Measurements from ENCODE around the gene TSR3. TPM values are rescaled to one million over a fixed set of nuclear protein-coding genes. Genes with fewer than 3 reads are reported as not detected.

The TSR3 gene
- total RNA-seq, 1 experiment from 2014 or later: 117 TPM

DNA sequence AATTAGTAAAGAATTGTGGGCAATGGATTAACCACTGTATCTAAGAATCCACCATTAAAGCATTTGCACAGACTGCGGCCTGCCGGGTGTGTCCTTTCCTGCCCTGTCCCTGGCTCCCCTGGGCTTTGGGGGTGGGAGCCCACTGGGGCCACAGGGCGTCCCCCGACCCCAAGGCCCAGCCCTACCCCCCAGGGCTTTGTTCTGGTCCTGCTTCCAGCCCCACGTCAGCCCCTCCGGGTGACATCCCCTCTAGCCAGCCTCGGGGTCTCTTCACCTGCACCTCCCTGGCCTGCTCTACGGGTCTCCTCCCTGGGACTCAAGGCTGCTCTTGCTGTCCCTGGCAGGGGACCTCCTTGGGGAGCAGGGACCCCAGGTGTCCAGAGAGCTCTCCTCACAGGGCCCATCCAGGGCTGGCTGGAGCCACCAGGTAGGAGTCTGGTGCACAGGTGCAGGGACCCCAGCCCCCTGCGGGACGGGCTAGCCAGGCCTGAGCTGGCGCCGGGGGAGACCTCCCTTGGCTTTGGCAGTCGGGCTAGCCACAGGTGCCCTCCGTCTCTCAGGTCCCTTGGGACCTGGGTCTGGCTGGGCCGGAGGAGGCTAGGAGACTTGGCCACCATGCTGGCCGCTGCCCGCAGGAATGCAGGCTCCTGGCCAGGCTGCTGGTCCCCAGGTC, 24.6 kb downstream of the TSR3 start:
- Histone ChIP-seq H2AFZ (ENCODE audit: low read length) (no peak overlapping the region), H3K9me3 (ENCODE audit: low read length) (no peaks in the 10 kb centered on the region), H3K4me1 (ENCODE audit: insufficient read depth, low read length) (peaks cover 8% of the 10 kb centered on the region; the same call in 1 of the 2 replicates), H3K9ac (ENCODE audit: low read length) (no peak overlapping the region), H3K36me3 (ENCODE audit: low read depth, low read length) (no peaks in the 10 kb centered on the region), H3F3A (ENCODE audit: low read length, unreplicated experiment) (no peaks in the 10 kb centered on the region), H3K9me2 (replicated peaks; ENCODE audit: low read length) (no peaks in the 10 kb centered on the region), H3K79me2 (ENCODE audit: low read length) (no peaks in the 10 kb centered on the region), H3K4me3 (ENCODE audit: low read length) (no peak overlapping the region), H3K27ac (ENCODE audit: low read length) (no peak overlapping the region), H3K4me2 (ENCODE audit: low read length) (no peak overlapping the region), H3K27me3 (ENCODE audit: low read length) (no peaks in the 10 kb centered on the region), H4K20me1 (ENCODE audit: low read length) (no peaks in the 10 kb centered on the region)
- ChIA-PET POLR2A (ENCODE audit: unreplicated experiment) (no interaction called here), CTCF (no interaction called here)
- ATAC-seq (no peak), DNase-seq (no peak)
- BruUV-seq (replicated peaks): no TSS peak
- TF ChIP-seq EZH2phosphoT487 (IDR thresholded peaks at IDR 0.05; ENCODE audit: borderline replicate concordance, low read length) (no peak), EZH2 (IDR thresholded peaks at IDR 0.05; ENCODE audit: low read length, unreplicated experiment) (no peak)
- TF ChIP-seq, protein P1, sequence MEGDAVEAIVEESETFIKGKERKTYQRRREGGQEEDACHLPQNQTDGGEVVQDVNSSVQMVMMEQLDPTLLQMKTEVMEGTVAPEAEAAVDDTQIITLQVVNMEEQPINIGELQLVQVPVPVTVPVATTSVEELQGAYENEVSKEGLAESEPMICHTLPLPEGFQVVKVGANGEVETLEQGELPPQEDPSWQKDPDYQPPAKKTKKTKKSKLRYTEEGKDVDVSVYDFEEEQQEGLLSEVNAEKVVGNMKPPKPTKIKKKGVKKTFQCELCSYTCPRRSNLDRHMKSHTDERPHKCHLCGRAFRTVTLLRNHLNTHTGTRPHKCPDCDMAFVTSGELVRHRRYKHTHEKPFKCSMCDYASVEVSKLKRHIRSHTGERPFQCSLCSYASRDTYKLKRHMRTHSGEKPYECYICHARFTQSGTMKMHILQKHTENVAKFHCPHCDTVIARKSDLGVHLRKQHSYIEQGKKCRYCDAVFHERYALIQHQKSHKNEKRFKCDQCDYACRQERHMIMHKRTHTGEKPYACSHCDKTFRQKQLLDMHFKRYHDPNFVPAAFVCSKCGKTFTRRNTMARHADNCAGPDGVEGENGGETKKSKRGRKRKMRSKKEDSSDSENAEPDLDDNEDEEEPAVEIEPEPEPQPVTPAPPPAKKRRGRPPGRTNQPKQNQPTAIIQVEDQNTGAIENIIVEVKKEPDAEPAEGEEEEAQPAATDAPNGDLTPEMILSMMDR (conservative IDR thresholded peaks at IDR 0.05; ENCODE audit: low read depth, low read length): no peak
- intact Hi-C loops (cut with micrococcal nuclease): no loop called here

DNA sequence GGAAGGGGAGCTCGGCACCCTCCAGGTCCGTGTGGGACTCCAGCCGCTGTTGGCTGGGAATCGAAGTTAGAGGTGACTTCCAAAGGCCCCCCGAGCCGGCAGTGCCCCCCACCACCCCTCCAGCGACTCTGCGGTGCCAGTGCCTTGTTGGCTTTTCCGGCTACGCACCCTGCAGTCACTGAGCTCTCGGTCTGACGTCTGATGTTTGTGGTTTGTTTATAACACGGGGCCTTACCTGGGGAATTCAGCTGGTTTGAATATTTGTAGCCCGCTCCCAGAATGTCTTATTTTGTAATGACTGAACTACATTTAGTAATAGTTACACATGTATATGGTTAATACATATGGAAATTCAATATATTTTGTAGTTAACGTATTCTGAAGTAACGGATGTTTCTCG, 25.3 kb downstream of the TSR3 start:
- H3K9me3 ChIP-seq (ENCODE audit: low read length): no peaks in the 10 kb centered on the region
- H3K4me1 ChIP-seq (ENCODE audit: insufficient read depth, low read length): peaks cover 1% of the 10 kb centered on the region; the same call in 1 of the 2 replicates
- no peak overlapping the region for H2AFZ ChIP-seq (ENCODE audit: low read length)
- H3K4me3 ChIP-seq (ENCODE audit: low read length): no peak overlapping the region
- TF ChIP-seq EZH2phosphoT487 (IDR thresholded peaks at IDR 0.05; ENCODE audit: borderline replicate concordance, low read length) (no peak), EZH2 (IDR thresholded peaks at IDR 0.05; ENCODE audit: low read length, unreplicated experiment) (no peak)
- TF ChIP-seq, protein P1 (conservative IDR thresholded peaks at IDR 0.05; ENCODE audit: low read depth, low read length): no peak
- H3K9ac ChIP-seq (ENCODE audit: low read length): no peak overlapping the region
- DNase-seq (no peak), ATAC-seq (no peak)
- BruUV-seq (replicated peaks): no TSS peak
- ChIA-PET CTCF (no interaction called here), POLR2A (ENCODE audit: unreplicated experiment) (no interaction called here)
- H3K79me2 ChIP-seq (ENCODE audit: low read length): no peaks in the 10 kb centered on the region
- no peak overlapping the region for H3K4me2 ChIP-seq (ENCODE audit: low read length)
- H3K27ac ChIP-seq (ENCODE audit: low read length): no peak overlapping the region
- H4K20me1 ChIP-seq (ENCODE audit: low read length): no peaks in the 10 kb centered on the region
- intact Hi-C loops (cut with micrococcal nuclease): no loop called here
- no peaks in the 10 kb centered on the region for H3K36me3 ChIP-seq (ENCODE audit: low read depth, low read length)
- H3F3A ChIP-seq (ENCODE audit: low read length, unreplicated experiment): no peaks in the 10 kb centered on the region
- no peaks in the 10 kb centered on the region for H3K27me3 ChIP-seq (ENCODE audit: low read length)
- H3K9me2 ChIP-seq (replicated peaks; ENCODE audit: low read length): no peaks in the 10 kb centered on the region

DNA sequence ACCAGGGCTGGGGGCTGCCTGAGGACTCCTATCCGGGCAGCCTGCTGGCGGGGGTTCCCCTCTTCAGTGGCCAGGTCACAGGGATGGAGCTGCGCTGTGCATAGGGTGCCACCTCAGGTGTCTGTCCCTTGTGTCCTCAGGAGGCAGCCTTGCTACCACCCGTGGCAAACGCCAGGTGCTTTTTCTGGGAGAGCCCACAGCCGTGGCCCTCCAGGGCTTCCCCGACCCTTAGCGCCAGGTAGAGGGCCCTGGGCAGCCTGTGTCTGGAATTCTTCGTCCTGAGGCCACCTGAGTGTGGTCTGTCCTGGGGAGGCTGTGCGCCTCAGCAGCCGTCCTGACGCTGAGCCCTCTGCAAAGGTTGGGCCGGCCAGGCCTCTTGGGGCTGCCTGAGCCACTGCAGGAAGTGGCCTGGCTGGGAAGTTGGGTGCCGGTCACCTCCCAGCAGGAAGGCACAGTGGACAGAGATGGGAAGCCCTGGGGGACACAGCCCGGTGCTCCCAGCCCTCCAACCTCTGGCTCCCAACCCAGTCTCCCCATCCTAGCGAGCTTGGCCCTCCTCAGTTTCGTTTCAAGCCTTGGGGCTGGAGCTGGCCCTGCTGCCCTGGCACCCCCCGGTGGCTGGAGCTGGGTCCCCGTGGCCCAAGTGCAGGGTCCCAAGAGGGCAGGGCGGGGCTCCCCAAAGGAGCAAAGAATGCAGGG, 25.9 kb downstream of the TSR3 start:
- ChIA-PET CTCF (no interaction called here), POLR2A (ENCODE audit: unreplicated experiment) (no interaction called here)
- no peaks in the 10 kb centered on the region for H3K9me3 ChIP-seq (ENCODE audit: low read length)
- H3K36me3 ChIP-seq (ENCODE audit: low read depth, low read length): no peaks in the 10 kb centered on the region
- H3K9me2 ChIP-seq (replicated peaks; ENCODE audit: low read length): no peaks in the 10 kb centered on the region
- BruUV-seq (replicated peaks): no TSS peak
- H3K4me3 ChIP-seq (ENCODE audit: low read length): no peak overlapping the region
- TF ChIP-seq EZH2phosphoT487 (IDR thresholded peaks at IDR 0.05; ENCODE audit: borderline replicate concordance, low read length) (no peak), EZH2 (IDR thresholded peaks at IDR 0.05; ENCODE audit: low read length, unreplicated experiment) (no peak)
- TF ChIP-seq, protein P1 (conservative IDR thresholded peaks at IDR 0.05; ENCODE audit: low read depth, low read length): no peak
- DNase-seq: no peak
- no peaks in the 10 kb centered on the region for H3F3A ChIP-seq (ENCODE audit: low read length, unreplicated experiment)
- H3K9ac ChIP-seq (ENCODE audit: low read length): no peak overlapping the region
- no peak overlapping the region for H2AFZ ChIP-seq (ENCODE audit: low read length)
- H4K20me1 ChIP-seq (ENCODE audit: low read length): no peaks in the 10 kb centered on the region
- intact Hi-C loops (cut with micrococcal nuclease): no loop called here
- no peaks in the 10 kb centered on the region for H3K27me3 ChIP-seq (ENCODE audit: low read length)
- H3K4me1 ChIP-seq (ENCODE audit: insufficient read depth, low read length): no peaks in the 10 kb centered on the region
- ATAC-seq: no peak
- H3K27ac ChIP-seq (ENCODE audit: low read length): no peak overlapping the region
- H3K4me2 ChIP-seq (ENCODE audit: low read length): no peak overlapping the region
- H3K79me2 ChIP-seq (ENCODE audit: low read length): no peaks in the 10 kb centered on the region
